Islet precursor cell (in vitro differentiated cells): Measurements from ENCODE around the gene CTNNA3.

Source experiments
- DNase-seq: peaks from one replicate; pipeline ENCODE4 v3.0.0-alpha.2; 2018

CTNNA3 gene

DNA sequence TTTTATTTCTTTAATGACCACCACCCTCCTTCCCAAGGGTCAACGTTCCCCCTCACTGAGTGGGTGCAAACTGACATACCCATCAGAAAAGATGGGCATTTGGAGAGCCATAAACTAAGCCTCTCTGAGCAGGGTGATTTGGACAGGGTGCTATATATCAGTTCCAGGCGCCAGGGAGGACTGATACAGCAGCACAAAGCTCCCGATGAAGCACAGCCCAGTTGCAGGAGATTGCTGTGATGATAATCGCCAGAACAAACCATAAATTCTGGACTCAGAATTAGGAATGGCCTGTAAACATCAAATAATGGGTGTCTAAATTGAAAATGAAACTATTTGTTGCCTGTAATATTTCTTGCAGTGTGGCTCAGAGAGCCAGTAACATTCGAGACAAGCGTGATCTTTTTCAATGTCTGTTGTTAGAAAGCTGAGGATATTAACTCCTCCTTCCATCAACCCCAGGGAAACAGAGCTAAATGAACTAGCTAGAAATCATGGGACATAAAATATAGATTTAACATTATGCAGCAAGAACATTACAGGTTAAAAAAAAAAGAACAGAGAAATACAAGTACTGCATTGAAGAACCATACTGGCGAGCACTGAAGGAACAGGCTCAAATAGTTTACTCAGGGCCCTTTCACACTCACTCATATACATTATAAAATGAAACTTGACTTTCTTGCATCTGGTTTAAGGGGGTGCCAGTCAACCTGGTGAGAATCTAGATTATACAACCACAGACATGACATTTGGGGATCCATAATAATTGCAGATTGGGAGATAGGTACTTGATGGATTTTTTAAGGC lies 907.6 kb downstream of the CTNNA3 start:
- no peak for DNase-seq

DNA sequence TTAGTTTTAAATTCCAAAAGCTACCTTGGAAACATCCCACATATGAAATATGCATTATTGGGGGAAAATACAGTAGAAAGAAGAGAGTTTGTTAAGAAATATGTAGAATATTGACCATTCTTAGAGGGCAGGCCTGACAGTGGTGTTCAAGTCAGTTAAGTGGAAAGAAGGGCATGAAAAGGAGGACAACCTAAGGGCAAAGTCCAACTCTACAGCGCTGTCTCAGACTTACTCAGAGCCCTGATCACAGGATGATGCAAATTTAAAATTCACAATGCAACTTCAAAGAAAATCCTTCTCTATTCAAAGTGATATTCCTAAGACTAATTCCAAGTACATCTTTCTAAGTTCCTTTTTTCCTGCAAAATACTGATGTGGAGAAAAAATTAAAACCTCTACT lies 909.3 kb downstream of the CTNNA3 start:
- DNase-seq = no peak

DNA sequence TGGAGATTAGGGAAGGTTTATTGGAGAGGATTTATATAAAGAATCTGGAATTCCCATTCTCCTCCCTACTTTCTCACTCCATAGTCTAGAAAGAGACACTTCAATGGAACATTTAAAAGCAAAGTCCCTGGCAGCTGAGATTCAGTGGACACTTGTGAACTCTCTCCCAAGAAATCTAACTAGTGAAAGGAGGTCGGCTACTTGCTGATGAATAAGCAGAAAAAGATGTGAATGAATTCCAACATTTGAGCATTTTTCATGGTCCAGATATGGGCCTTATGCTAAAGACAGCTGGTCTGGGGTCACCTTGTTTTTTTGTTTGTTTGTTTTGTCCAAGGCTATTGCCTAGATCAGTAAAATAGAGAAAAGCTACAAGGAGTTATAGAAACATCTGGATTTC lies 911.2 kb downstream of the CTNNA3 start:
- no peak for DNase-seq

DNA sequence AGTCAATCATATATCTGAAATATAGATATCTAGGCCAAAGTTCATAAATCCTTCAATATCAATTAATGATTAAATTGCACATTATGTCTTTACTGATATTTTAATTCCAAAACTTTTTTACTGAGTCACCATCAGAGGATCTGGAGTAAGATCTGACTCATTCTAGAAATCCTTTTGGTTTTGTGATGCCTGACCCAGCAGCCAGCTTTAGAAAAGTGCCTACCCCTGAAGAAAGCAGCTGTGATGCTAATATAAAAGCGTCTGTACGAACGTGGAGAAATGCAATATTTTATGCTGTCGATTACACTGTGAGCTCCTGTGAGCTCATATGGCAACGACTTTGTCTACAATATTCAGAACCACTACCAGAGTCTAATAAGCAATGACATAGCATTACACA lies 912.7 kb downstream of the CTNNA3 start:
- DNase-seq = no peak

DNA sequence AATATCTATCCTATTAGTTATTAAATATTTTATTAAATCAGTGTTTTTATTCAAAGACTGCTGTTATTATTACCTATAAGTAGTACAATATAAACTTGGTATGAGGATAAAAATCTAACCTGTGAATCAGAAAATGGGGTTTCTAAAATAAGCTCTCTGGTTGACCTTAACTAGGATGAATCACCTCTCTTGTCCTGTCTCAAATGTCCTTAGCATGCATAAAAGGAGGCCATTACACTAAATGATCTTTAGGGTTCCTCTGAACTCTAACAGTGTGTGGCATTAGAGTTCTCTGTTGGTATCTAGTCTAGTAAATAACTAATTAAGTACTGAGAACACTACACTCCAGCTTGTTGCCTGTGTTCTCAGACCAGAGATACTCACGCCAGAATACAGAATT lies 913.2 kb downstream of the CTNNA3 start:
- no peak for DNase-seq

DNA sequence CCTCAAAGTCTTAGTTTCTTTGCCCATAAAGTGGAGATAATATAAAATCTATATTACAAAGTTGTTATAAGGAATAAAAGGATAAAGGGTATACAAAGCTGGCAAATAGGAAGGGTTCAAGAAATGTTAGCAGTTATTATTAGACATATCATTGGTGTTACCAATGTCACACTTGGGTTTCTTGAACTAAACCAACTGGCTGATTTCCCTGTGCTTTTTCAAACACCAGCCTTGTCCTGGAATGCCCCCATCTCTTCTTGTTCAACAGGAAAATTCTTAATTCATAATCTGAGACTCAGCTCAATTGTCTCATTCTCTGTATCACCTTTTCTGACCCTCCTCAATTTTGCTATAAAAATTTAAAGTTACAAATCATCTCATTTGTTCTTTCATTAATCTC lies 913.9 kb downstream of the CTNNA3 start:
- DNase-seq = no peak

DNA sequence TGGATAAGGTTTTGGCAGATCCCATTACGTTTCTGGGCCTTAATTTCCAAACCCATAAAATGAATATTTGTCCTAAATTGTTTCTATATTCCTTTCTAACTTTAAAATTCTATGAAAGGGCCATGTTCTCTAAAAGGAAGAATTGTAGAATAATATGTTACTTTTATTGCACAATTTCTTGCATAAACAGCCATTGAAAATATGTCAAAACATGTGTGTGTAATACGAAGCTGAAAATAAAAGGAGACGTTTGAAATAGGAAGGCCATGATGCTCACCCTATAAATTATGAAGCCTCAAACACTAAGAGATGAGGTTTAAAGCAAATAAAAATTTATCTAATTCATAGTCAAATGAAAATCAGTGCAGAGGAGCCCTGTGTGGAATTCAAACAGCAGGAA lies 915.2 kb downstream of the CTNNA3 start:
- no peak for DNase-seq

DNA sequence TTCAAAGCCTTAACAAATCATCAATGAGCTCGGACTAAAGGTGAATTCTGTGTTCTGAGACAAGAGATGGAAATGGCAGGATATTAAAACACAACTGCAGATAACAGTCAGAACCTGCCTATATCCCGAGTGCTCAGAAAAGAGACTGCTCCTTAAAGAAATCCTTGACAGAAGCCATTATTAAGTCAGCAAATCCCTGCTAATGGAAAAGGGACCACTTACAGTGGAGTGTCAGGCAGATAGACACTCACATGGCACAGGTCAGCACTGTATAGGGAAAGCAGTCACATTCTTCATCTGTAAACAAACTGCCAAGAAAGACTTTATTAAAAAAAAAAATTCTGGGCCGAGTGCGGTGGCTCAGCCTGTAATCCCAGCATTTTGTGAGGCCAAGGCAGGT lies 917.6 kb downstream of the CTNNA3 start:
- no peak for DNase-seq

DNA sequence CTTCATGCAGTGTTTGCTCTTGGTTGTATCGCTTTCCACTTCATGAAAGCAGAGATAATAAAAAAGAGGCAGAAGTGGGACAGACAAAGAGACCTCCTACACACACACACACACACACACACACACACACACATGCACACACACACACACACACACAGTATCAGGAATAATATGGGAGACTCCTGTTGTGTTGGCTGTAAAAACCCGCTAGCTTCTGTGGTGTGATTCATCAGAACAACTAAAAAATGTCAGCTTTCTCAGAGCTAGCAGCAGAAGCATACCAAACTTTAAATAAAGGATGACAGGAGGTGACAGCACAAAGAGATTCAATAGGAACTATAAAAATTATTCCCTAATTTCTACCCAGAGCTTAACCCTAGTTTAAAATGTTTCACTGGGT lies 918.3 kb downstream of the CTNNA3 start:
- DNase-seq = no peak

DNA sequence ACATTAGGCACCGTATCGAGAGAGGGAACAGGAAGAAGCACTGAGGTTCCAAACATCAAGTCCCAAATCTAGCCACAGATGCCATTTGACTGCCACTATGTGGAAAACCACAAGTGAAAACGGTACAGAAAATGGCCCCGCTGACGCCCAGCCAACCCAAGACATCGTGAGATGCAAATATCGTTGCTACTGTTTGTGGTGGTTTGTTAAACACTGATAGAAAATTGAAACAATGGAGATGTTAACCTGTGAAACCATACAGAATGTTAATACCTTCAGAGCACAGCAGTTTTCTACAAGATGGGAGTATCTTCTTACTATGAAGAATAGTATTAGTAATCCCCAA lies 922.5 kb downstream of the CTNNA3 start:
- DNase-seq = no peak

DNA sequence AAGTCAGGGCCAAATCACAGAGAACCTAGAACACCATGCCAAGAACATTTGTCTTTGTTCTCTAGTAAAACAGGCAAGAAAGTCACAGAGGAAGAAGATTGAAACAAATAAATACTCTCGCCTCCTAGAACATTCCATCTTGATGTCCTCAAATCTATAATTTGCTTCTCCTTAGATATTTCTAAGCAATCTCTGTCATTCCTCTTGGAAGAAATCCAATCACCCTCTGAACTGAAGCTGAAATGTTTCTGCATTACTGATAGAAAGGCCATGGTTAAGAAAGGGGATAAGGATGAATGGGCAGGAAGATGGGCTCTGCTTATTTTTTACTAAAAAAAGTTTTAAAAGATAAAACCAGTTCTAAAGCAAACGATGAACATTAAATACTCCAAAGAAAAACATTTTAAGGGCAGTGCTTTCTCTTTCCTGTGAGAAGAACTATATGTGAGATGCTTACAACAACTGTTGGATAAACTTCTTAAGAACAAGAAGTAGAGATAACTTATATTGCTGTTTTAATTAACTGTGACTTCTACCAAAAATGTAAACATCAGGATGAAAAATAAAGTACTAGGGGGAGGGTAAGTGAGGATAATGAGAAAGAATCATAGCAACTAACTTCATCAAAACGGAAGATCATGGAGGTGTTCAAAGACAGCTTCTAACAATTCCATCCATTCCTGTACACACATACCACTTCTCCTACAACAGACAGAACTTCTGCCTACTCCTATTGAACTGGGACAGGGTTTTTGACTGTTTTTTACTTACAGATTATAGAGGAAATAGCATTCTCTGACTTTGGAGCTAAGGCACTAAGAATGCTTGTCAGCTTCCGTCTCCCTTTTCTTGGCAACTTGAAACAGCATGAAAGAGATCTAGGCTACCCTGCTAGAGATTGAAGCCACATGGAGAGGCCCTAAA lies 923.2 kb downstream of the CTNNA3 start:
- no peak for DNase-seq

DNA sequence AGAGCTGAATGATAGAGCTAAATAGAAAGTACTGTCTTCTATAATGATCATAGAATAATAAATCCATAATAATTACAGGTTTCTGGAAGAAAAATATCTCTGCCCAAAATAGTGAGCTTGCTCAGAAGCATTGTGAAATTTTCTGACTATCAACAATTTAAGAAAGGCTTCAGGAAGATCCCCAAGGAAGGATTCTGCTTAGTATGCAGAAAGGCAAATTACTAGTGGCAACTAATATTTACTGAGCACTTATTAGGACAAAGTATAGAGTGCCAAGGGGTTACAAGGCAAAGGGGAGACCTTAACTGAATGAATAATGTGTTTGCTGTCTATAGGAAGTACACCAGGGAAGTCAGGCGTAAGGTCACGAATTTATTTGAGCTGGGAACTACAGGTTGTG lies 928.3 kb downstream of the CTNNA3 start:
- DNase-seq = no peak

DNA sequence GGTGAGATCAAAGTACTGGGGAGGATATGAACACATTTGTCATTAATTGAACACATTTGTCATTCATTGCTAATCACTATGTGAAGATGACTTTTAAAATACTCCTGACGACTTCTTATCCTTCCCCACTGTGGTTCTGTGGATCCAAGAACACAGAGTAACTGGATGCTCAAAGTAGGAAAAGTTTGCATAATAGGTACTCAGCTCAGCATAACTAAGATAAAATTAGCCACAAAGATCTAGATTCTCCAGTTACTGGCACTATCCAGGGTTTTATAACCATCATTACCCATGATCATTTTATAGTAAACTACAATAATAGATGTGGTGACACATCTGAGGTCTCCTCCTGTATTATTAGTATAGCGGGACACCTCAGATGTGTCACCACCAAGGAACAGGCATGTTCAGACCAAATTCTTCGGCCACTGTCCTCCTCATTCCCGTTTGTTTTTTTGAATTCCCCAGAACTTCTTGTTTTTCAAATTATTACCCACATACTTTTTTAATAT lies 933.7 kb downstream of the CTNNA3 start:
- no peak for DNase-seq

DNA sequence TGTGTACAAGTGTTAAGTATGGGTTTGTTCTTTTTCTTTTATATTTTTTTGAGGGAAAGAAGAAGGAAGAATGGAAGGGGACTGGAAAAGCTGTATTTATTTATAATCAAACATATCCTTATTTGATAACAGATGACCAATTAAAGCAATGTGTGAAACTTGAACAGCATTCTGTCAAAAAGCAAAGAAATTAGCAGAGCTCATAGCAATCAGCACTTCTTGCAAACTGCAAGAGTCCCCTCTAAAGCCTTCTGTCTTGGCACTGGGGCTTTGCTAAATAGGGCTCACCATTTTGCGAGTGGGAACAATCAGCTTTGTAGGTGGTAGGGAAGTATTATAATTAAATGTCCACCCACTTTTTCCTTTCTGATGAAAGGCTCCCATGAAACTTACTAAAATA lies 935.1 kb downstream of the CTNNA3 start:
- DNase-seq = no peak

DNA sequence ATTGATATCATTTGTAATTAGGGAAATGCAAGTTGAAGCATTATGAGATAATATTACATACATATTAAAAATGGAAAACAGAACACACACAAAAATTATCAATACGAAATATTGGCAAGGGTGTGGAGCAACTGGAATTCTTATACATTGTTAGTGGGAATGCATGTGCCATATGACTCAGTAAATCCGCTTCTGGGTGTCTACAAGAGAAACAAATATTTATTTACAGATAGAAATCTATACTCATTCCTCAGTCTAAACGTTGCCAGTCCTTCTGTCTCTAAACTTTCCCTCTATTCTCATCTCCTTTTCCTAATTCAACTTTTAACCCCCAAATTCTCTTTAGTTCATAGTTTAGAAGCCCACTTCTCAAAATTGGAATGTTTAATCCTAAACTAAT lies 940.5 kb downstream of the CTNNA3 start:
- DNase-seq = no peak

DNA sequence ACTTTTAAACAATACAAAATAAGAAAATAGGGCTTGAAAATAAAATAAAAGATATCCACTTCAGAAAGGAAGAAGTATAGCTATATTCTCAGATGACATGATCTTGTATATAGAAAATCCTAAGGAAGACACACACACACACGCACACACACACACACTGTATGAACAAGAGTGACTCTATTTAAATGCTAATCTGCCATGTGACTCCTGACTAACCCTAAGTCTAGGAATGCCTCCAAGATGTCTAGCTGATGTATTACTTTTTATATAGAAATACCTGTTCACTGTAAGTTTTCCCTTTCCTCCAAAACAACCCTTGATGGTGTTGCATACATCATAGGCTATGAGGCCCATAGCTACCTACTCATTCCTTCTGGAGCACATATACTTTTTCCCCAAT lies 943.3 kb downstream of the CTNNA3 start:
- DNase-seq = no peak

DNA sequence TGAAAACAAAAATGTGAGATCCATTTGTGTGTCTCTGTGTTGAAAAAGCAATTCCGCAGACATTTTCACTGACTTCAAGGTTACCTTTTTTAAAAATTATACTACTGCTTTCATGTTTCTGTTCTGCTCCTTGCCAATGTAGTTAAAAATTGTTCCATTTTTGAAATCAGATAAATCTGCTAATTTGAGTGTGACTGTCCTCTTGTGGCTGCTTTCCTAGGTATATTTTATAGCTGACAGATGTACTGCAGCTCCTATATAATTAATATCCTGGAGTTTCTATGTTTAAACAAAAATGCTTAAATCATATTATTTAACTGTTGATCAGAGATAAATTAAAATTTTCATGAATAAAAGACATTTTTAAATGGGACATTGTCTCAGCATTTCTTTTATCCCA lies 947.8 kb downstream of the CTNNA3 start:
- no peak for DNase-seq

DNA sequence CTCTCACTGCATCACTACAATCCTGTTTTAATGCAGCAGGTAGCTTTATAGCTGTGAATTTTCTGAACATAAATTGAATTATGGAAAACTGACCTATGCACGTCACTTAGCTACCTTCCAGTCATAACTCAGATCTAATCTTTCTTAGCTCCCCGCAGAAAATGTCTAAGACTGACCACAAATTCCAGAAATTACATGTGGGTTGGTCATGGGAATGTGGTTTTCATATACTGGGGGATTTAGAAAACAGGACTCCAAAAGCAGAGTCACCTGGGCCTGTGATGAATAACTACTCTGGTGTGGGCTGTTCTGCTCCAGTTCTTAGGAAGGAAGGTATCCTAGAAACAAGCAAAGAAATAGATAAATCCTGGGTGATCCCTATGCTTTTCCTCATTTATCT lies 948.5 kb downstream of the CTNNA3 start:
- peak; percentile 72 for DNase-seq

DNA sequence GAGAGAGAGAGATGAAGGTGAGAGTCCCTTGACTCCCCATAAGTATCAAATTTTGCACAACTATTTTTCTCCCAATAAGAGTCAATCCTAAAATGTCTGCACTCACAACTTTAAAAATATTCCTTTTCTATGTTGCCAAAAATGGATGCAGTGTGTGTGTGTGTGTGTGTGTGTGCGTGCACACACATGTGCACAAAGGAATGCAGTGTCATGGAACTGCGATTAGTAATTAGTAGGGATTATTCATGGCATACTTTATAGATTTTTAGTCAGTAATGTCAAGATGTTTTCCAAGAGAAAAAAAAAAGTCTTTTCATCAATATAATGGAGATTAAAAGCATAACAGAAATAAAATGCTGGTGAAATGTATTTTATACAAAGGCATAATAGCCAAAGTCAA lies 949.3 kb downstream of the CTNNA3 start:
- DNase-seq = no peak

DNA sequence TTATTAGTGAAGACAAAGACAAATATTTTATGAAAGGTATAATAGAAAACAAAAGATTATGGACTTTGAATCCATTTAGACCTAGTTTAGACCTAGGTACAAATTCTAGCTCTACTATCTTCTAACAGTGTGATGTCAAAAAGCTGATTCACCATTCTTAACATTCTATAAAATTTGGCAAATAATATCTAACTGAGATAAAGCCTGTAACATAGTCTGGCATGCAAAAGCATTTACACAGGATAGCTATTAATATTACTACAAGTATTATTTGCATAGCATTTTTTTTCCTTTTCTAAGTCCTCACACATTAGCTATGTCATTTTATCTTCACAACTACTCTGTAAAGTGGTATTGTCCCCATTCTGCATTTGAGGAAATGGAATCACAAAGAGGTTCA lies 949.7 kb downstream of the CTNNA3 start:
- no peak for DNase-seq

DNA sequence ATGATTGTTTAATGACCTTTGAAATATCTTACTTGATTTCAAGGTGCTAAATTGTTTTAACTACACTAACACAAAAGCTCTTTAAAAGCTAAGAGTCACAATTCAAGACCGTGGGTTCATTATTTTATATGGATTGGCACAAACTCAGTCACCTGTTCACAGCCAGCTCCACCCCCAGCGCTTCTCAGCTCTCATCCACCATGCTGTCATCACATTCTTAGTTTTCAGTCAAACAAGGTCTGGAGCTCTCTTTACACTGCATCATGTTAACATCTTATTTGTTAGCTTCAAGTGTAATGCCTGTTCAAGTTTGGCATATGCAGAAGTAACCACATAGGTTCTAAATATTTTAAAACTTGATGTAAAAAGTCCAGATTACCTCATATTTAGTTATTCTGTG lies 951.1 kb downstream of the CTNNA3 start:
- no peak for DNase-seq

DNA sequence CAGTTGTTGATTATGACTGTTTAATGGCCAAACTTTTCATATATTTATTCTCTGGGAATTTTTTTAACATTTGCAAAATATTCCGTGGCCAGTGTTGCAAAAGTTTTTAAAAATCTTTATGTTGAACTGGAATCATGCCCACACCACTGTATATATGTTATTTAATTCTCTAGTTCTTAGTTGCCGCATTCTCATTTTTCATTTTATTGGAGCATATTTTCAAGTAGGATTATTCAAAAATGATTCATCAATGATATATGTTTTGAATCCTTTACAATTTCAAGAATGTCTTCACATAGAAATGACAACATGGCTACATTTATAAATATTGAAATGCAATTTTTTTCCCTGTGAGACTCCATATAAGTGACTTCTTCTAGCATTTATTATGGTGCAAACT lies 958.8 kb downstream of the CTNNA3 start:
- no peak for DNase-seq

DNA sequence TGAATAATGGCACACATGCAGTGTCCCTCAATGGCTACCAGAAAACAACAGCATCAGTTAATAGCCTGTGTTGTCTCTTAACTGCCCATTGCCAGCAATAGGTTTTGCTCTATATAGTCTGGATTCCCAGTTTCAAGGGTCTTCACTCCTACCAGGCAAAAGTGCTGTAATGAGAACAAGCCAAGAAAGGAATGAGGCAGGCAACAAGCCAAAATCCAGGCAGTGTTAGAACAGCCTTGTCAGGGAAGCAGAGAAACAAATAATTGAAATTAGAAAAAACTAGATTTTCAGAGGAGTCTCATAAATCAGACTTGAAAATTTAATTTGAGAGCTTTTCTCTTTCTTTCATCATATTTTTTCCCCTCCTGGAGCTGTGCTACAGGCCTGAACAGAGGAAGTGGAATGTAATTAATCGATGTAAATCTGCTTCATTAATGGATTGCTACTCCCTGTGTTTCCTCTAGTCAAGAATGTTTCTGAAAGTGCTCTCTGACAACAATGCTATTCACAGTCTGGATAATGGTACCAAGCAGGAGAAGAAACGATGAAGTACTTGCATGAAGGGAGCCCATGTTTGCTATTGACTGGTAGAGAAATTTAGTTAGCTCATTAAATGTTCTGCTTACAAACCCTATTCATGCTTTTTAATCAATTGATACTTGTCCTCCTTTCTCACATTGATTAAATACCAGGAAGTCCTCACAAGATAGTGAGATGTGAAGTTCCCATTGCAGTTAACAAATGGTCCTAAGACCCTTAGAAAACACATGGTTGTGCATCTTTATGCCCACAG lies 972.2 kb downstream of the CTNNA3 start:
- DNase-seq = no peak
